SIG-M5 treated with dmso at 0.1 percent for 504 hours (cell line): ENCODE results near the gene KLHL34.

ENCODE experiments used
- DNase-seq: peaks from one replicate; lab custom pipeline; 2025; ENCODE audit not compliant: unreplicated experiment; lab: John Stamatoyannopoulos, UW

Gene KLHL34

GRCh38 chrX:21655901-21656586 lies 2.1 kb downstream of the KLHL34 start:
- no peak for DNase-seq

GRCh38 chrX:21645886-21646285 lies 12.2 kb downstream of the KLHL34 start:
- no peak for DNase-seq

GRCh38 chrX:21645431-21645830 lies 12.7 kb downstream of the KLHL34 start:
- no peak for DNase-seq

- no peak for DNase-seq
These were observed 18.4 kb downstream of the KLHL34 start for GRCh38 chrX:21639775-21640174.

GRCh38 chrX:21638311-21638710 lies 19.8 kb downstream of the KLHL34 start:
- DNase-seq: no peak

GRCh38 chrX:21632027-21632426 lies 26.1 kb downstream of the KLHL34 start:
- no peak for DNase-seq

GRCh38 chrX:21623778-21624501 lies 34.2 kb downstream of the KLHL34 start:
- no peak for DNase-seq

GRCh38 chrX:21620234-21620633 lies 37.9 kb downstream of the KLHL34 start:
- DNase-seq: no peak

- no peak for DNase-seq
These were observed 41.7 kb downstream of the KLHL34 start for GRCh38 chrX:21616386-21616785.

- no peak for DNase-seq
These were observed 46.0 kb downstream of the KLHL34 start for GRCh38 chrX:21612154-21612553.

- no peak for DNase-seq
These were observed 48.0 kb downstream of the KLHL34 start for GRCh38 chrX:21610168-21610567.

- DNase-seq: no peak
These were observed 52.1 kb downstream of the KLHL34 start for GRCh38 chrX:21606002-21606401.
